MCF 10A (cell line): ENCODE results near the gene OR2C3. TPM values are rescaled to one million over a fixed set of nuclear protein-coding genes. Genes with fewer than 3 reads are reported as not detected.
"Not testable (repeated sequence)": the region's sequence is repeated elsewhere in the genome, so short reads cannot be mapped to it uniquely, and the experiment has no call there.

Experiments
- BruUV-seq: library from RNA; stranded (reverse); fragments of 400-500 nt; replicated peaks from 2 replicates; lab custom pipeline; 2021; lab: Mats Ljungman, UMichigan
- CTCF ChIA-PET: fragments of 300-600 bp; sonication (Branson Sonifier 250); formaldehyde crosslinking; extraction: SDS; loops from one replicate; lab custom pipeline; 2021; ENCODE audit warnings: antibody characterized with exemption, inconsistent platforms; lab: Yijun Ruan, JAX
- POLR2A ChIA-PET: fragments of 300-600, 350-650 bp; sonication (Branson Sonifier 250); formaldehyde crosslinking; extraction: SDS; loops from one replicate; lab custom pipeline; 2020; ENCODE audit warnings: antibody characterized with exemption, inconsistent platforms; lab: Yijun Ruan, JAX
- DNase-seq: peaks from one replicate; pipeline ENCODE4 v3.0.0-alpha.2; 2018; ENCODE audit not compliant: unreplicated experiment
- H3K27ac Mint-ChIP-seq: one replicate; pipeline ENCODE4 v1.8.0; 2022; ENCODE audit warnings: mild to moderate bottlenecking, low read depth, mixed read lengths; ENCODE audit not compliant: unreplicated experiment
- H3K27me3 Mint-ChIP-seq: one replicate; pipeline ENCODE4 v1.8.0; 2022; ENCODE audit warnings: mixed read lengths; ENCODE audit not compliant: insufficient read depth, unreplicated experiment
- H3K36me3 Mint-ChIP-seq: one replicate; pipeline ENCODE4 v1.8.0; 2022; ENCODE audit warnings: mild to moderate bottlenecking, moderate library complexity, mixed read lengths; ENCODE audit not compliant: insufficient read depth, unreplicated experiment
- H3K4me1 Mint-ChIP-seq: one replicate; pipeline ENCODE4 v1.8.0; 2022; ENCODE audit warnings: mixed read lengths; ENCODE audit not compliant: insufficient read depth, unreplicated experiment
- H3K4me3 Mint-ChIP-seq: one replicate; pipeline ENCODE4 v1.8.0; 2022; ENCODE audit warnings: mild to moderate bottlenecking, moderate library complexity, mixed read lengths; ENCODE audit not compliant: unreplicated experiment
- H3K9me3 Mint-ChIP-seq: one replicate; pipeline ENCODE4 v1.8.0; 2022; ENCODE audit warnings: mixed read lengths; ENCODE audit not compliant: unreplicated experiment
- intact Hi-C: fragments of 100-400 bp; cut with micrococcal nuclease; formaldehyde crosslinking; loops from 2 replicates; pipeline ENCODE4 v1.14.1; 2022
- total RNA-seq: library from RNA; stranded (reverse); gene quantifications from 2 replicates; pipeline ENCODE4 v1.2.3, GENCODE V29; 2022
- TF ChIP-seq, protein P1 (sequence below): fragments of 200-600 bp; IDR thresholded peaks from one replicate; pipeline ENCODE4 v1.8.0; 2022; ENCODE audit warnings: antibody characterized with exemption, mild to moderate bottlenecking; ENCODE audit not compliant: unreplicated experiment

OR2C3 gene
- total RNA-seq, 1 experiment from 2014 or later: not detected

GRCh38 chr1:247528812-247529474 lies 7.3 kb downstream of the OR2C3 start:
- H3K9me3 Mint-ChIP-seq: peaks cover 6% of the 10 kb centered on the region
- H3K27me3 Mint-ChIP-seq: peaks cover 8% of the 10 kb centered on the region
- intact Hi-C loops: no loop called here
- DNase-seq: peak; percentile 31
- ChIA-PET POLR2A (interaction anchor here (0.7 kb wide), 1 partner anchor 142 kb away, joined by 3 read pairs; no protein-coding TSS in a partner anchor), CTCF (no interaction called here)
- TF ChIP-seq, protein P1, sequence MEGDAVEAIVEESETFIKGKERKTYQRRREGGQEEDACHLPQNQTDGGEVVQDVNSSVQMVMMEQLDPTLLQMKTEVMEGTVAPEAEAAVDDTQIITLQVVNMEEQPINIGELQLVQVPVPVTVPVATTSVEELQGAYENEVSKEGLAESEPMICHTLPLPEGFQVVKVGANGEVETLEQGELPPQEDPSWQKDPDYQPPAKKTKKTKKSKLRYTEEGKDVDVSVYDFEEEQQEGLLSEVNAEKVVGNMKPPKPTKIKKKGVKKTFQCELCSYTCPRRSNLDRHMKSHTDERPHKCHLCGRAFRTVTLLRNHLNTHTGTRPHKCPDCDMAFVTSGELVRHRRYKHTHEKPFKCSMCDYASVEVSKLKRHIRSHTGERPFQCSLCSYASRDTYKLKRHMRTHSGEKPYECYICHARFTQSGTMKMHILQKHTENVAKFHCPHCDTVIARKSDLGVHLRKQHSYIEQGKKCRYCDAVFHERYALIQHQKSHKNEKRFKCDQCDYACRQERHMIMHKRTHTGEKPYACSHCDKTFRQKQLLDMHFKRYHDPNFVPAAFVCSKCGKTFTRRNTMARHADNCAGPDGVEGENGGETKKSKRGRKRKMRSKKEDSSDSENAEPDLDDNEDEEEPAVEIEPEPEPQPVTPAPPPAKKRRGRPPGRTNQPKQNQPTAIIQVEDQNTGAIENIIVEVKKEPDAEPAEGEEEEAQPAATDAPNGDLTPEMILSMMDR: no peak
- BruUV-seq: no TSS peak
- no peak overlapping the region for H3K4me3 Mint-ChIP-seq
- H3K36me3 Mint-ChIP-seq: no peaks in the 10 kb centered on the region
- peaks cover 19% of the 10 kb centered on the region for H3K4me1 Mint-ChIP-seq
- H3K27ac Mint-ChIP-seq: peak overlapping the region; percentile 25

GRCh38 chr1:247521886-247522285 lies 14.4 kb downstream of the OR2C3 start:
- BruUV-seq, POLR2A ChIA-PET, CTCF ChIA-PET, H3K9me3 Mint-ChIP-seq, H3K4me3 Mint-ChIP-seq, H3K27ac Mint-ChIP-seq, intact Hi-C loops, H3K4me1 Mint-ChIP-seq, H3K36me3 Mint-ChIP-seq, DNase-seq: not testable (repeated sequence)
- H3K27me3 Mint-ChIP-seq: peaks cover 12% of the 10 kb centered on the region

DNA sequence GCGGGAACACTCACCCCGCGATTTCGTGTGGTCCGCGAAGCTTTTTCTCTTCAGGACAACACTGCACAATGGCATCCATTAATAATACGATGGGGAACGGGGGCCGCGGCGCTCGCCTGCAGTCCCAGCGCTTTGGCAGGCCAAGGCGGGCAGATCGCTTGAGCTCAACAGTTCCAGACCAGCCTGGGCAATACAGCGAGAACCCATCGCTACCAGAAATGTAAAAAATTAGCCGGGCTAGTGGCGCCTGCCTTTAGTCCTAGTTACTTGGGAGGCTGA lies 17.7 kb downstream of the OR2C3 start:
- no peaks in the 10 kb centered on the region for H3K9me3 Mint-ChIP-seq
- DNase-seq: no peak
- intact Hi-C loops: no loop called here
- POLR2A ChIA-PET: no interaction called here
- H3K27ac Mint-ChIP-seq: no peak overlapping the region
- no peak overlapping the region for H3K4me3 Mint-ChIP-seq
- CTCF ChIA-PET: interaction anchor here (0.6 to 0.9 kb wide), 2 partner anchors 35 to 1100 kb away, joined by 3 to 4 read pairs; no protein-coding TSS in a partner anchor
- no TSS peak for BruUV-seq
- H3K4me1 Mint-ChIP-seq: no peaks in the 10 kb centered on the region
- H3K27me3 Mint-ChIP-seq: peaks cover under 1% of the 10 kb centered on the region
- no peaks in the 10 kb centered on the region for H3K36me3 Mint-ChIP-seq
- TF ChIP-seq, protein P1: no peak

DNA sequence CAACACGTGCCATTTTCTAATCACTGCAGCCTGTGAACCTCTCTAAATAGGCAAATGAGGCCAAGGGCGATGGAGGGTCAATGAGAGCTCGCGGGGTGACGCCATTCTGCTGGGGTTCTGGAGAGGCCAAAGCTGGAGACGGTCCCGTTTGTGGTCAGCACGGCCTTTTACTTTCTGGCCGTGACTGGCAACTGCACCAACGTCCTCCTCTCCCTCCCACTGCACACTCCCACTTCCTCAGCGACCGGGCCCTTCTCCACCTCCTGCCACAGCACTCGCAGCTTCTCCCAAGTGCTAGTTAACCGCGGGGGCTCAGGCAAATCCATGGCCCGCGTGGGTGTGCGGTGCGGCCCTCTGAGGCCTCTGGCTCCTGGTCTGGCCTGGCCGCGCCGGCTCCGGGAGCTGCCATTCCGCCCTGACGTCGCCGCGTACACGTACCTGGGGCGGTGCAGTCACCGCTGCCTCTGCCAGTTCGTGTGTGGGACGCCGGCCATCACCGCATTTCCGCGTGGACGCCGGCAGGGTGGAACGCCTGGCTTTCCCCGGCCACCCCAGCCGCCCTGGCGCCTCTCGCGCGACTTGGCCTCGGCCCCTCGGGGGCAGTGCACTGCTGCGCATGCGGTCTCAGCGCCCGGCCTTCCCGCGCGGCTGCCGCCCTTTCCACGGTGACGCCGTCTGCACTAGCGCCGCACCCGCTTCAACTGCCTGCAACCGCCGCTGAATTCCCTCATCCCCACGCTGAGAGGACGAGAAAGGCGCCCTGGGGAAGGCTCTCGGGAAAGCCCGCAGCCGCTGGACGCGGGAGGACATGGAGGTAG lies 18.2 kb downstream of the OR2C3 start:
- H3K27me3 Mint-ChIP-seq: no peaks in the 10 kb centered on the region
- H3K4me1 Mint-ChIP-seq: no peaks in the 10 kb centered on the region
- TF ChIP-seq, protein P1: no peak
- ChIA-PET CTCF (interaction anchor here (0.6 to 0.9 kb wide), 3 partner anchors 34 to 1101 kb away, joined by 3 to 4 read pairs (median 3); no protein-coding TSS in a partner anchor), POLR2A (interaction anchor here (0.6 kb wide), 1 partner anchor 74 kb away, joined by 3 read pairs; no protein-coding TSS in a partner anchor)
- DNase-seq: no peak
- BruUV-seq: no TSS peak
- no peak overlapping the region for H3K4me3 Mint-ChIP-seq
- H3K9me3 Mint-ChIP-seq: no peaks in the 10 kb centered on the region
- no peaks in the 10 kb centered on the region for H3K36me3 Mint-ChIP-seq
- intact Hi-C loops: no loop called here
- H3K27ac Mint-ChIP-seq: no peak overlapping the region
